HCT116 (cell line): Measurements from ENCODE around the gene RAD18. TPM values are rescaled to one million over a fixed set of nuclear protein-coding genes. Genes with fewer than 3 reads are reported as not detected.

Experiments
- ATAC-seq: fragments of 200-7000 bp; cut with Tn5 transposase; 2 replicates; pipeline ENCODE4 v1.9.1; 2020; ENCODE audit warnings: mild to moderate bottlenecking, moderate library complexity
- BruUV-seq: library from RNA; stranded (reverse); fragments of 400-500 nt; replicated peaks from 2 replicates; lab custom pipeline; 2021; lab: Mats Ljungman, UMichigan
- CTCF ChIA-PET: fragments of 300-600 bp; sonication (Branson Sonifier 250); formaldehyde crosslinking; loops from one replicate; lab custom pipeline; 2021; ENCODE audit warnings: antibody characterized with exemption; lab: Charles Lee
- POLR2A ChIA-PET: fragments of 300-600, 350-600 bp; sonication (Branson Sonifier 250); formaldehyde crosslinking; loops from one replicate; lab custom pipeline; 2021; ENCODE audit warnings: antibody characterized with exemption; lab: Charles Lee
- RAD21 ChIA-PET, 2 experiments: fragments of 300-600 bp; sonication (Branson Sonifier 250); formaldehyde crosslinking; loops; one replicate each; lab custom pipeline; 2023; ENCODE audit warnings: low total read pairs in 2 of 2; ENCODE audit not compliant: uncharacterized antibody in 2 of 2, unreplicated experiment in 2 of 2, low non-redundant PET in 1 of 2; lab: Charles Lee
- DNase-seq: peaks from one replicate; pipeline ENCODE4 v3.0.0-alpha.2; 2010; ENCODE audit warnings: low read depth, low spot score
- H2AFZ ChIP-seq: fragments of 200-600 bp; shearing (Covaris generic), sonication (generic); 2 replicates; pipeline ENCODE4 v1.6.1; 2017; ENCODE audit warnings: low read depth, mixed run types, mixed read lengths, antibody characterized with exemption, low read length; ENCODE audit not compliant: poor library complexity, severe bottlenecking
- H3K27ac ChIP-seq: 2 replicates; pipeline ENCODE4 v1.5.1; 2012; ENCODE audit warnings: low read depth, low read length
- H3K27me3 ChIP-seq: fragments of 200-600 bp; sonication (generic); 2 replicates; pipeline ENCODE4 v1.6.1; 2016; ENCODE audit warnings: mixed run types, low read length, mixed read lengths; ENCODE audit not compliant: insufficient read depth
- H3K36me3 ChIP-seq, 2 experiments: fragments of 200-500 bp in 1 of 2; fragments of 200-600 bp in 1 of 2; sonication (Bioruptor generic) in 1 of 2; sonication (generic) in 1 of 2; 2 replicates each; pipeline versions ENCODE4 v1.5.1 to v1.6.1; 2014 to 2016; ENCODE audit warnings: low read length in 2 of 2, inconsistent platforms in 1 of 2, mixed read lengths in 1 of 2, mixed run types in 1 of 2; ENCODE audit not compliant: insufficient read depth in 2 of 2, control insufficient read depth in 1 of 2
- H3K4me1 ChIP-seq, 2 experiments: fragments of 200-600 bp in 1 of 2; sonication (generic) in 1 of 2; 2 replicates each; pipeline versions ENCODE4 v1.5.1 to v1.6.1; 2012 to 2017; ENCODE audit warnings: low read length in 2 of 2, inconsistent platforms in 1 of 2, mild to moderate bottlenecking in 1 of 2, mixed read lengths in 1 of 2, mixed run types in 1 of 2, moderate library complexity in 1 of 2; ENCODE audit not compliant: insufficient read depth in 2 of 2, control insufficient read depth in 1 of 2
- H3K4me2 ChIP-seq: fragments of 200-600 bp; sonication (generic); 2 replicates; pipeline ENCODE4 v1.6.1; 2017; ENCODE audit warnings: mixed run types, low read length, mixed read lengths
- H3K4me3 ChIP-seq, 2 experiments: fragments of 200-600 bp in 1 of 2; sonication (generic) in 1 of 2; replicated peaks in 1 of 2; 2 replicates each; pipeline ENCODE4 v1.5.1; 2011 to 2016; ENCODE audit warnings: low read length in 2 of 2, control low read depth in 1 of 2, low read depth in 1 of 2, mild to moderate bottlenecking in 1 of 2, mixed read lengths in 1 of 2, mixed run types in 1 of 2
- H3K79me2 ChIP-seq: fragments of 200-600 bp; sonication (generic); 2 replicates; pipeline ENCODE4 v1.6.1; 2017; ENCODE audit warnings: mild to moderate bottlenecking, mixed run types, low read length, moderate library complexity, mixed read lengths; ENCODE audit not compliant: insufficient read depth
- H3K9ac ChIP-seq: fragments of 200-600 bp; sonication (generic); 2 replicates; pipeline ENCODE4 v1.6.1; 2016; ENCODE audit warnings: low read length, mixed read lengths
- H3K9me2 ChIP-seq: fragments of 200-600 bp; sonication (generic), shearing (Covaris generic); 2 replicates; pipeline ENCODE4 v1.6.1; 2017; ENCODE audit warnings: mixed run types, mild to moderate bottlenecking, moderate library complexity; ENCODE audit not compliant: insufficient read depth
- H3K9me3 ChIP-seq, 2 experiments: fragments of 200-500 bp in 1 of 2; fragments of 200-600 bp in 1 of 2; sonication (Bioruptor generic) in 1 of 2; sonication (generic) in 1 of 2; 2 replicates each; pipeline ENCODE4 v1.6.1; 2014 to 2017; ENCODE audit warnings: low read length in 2 of 2, mixed read lengths in 2 of 2, inconsistent platforms in 1 of 2, low read depth in 1 of 2, mild to moderate bottlenecking in 1 of 2, mixed run types in 1 of 2, moderate library complexity in 1 of 2; ENCODE audit not compliant: control insufficient read depth in 1 of 2, insufficient read depth in 1 of 2
- H4K20me1 ChIP-seq: fragments of 200-600 bp; sonication (generic), shearing (Covaris generic); 2 replicates; pipeline ENCODE4 v1.6.1; 2017; ENCODE audit warnings: mixed run types, mild to moderate bottlenecking, moderate library complexity; ENCODE audit not compliant: insufficient read depth
- CBX3 ChIP-seq: IDR thresholded peaks from 2 replicates; pipeline ENCODE4 v1.6.1; 2012; ENCODE audit warnings: low read depth
- CEBPB ChIP-seq: IDR thresholded peaks from 2 replicates; pipeline ENCODE4 v1.6.1; 2012; ENCODE audit warnings: low read depth
- EGR1 ChIP-seq: IDR thresholded peaks from 2 replicates; pipeline ENCODE4 v1.6.1; 2012; ENCODE audit warnings: low read depth
- EZH2 ChIP-seq: fragments of 200-600 bp; sonication (generic); IDR thresholded peaks from 2 replicates; pipeline ENCODE4 v1.6.1; 2017; ENCODE audit warnings: antibody characterized with exemption, mixed run types
- EZH2phosphoT487 ChIP-seq: fragments of 200-600 bp; IDR thresholded peaks from 2 replicates; pipeline ENCODE4 v1.6.1; 2018; ENCODE audit warnings: antibody characterized with exemption, borderline replicate concordance
- JUND ChIP-seq: IDR thresholded peaks from 2 replicates; pipeline ENCODE4 v1.6.1; 2012
- POLR2A ChIP-seq: IDR thresholded peaks from 2 replicates; pipeline ENCODE4 v1.7.0; 2011; ENCODE audit warnings: borderline replicate concordance; ENCODE audit not compliant: insufficient read depth, insufficient read length; ENCODE audit errors: extremely low read depth
- RAD21 ChIP-seq: IDR thresholded peaks from 2 replicates; pipeline ENCODE4 v1.6.1; 2012; ENCODE audit warnings: low read depth, mild to moderate bottlenecking
- REST ChIP-seq: IDR thresholded peaks from 2 replicates; pipeline ENCODE4 v1.6.1; 2012; ENCODE audit warnings: low read depth
- SIN3A ChIP-seq: IDR thresholded peaks from 2 replicates; pipeline ENCODE4 v1.6.1; 2012; ENCODE audit warnings: low read depth
- SRF ChIP-seq: IDR thresholded peaks from 2 replicates; pipeline ENCODE4 v1.6.1; 2012; ENCODE audit warnings: low read depth
- YY1 ChIP-seq: IDR thresholded peaks from 2 replicates; pipeline ENCODE4 v1.6.1; 2011; ENCODE audit warnings: low read length, low read depth, moderate library complexity, mild to moderate bottlenecking; ENCODE audit not compliant: insufficient replicate concordance; ENCODE audit errors: extremely low read depth
- ZBTB33 ChIP-seq: IDR thresholded peaks from 2 replicates; pipeline ENCODE4 v1.6.1; 2011; ENCODE audit warnings: mild to moderate bottlenecking, low read length, moderate library complexity; ENCODE audit not compliant: insufficient replicate concordance; ENCODE audit errors: extremely low read depth
- ZFX ChIP-seq: fragments of 450-650 bp; IDR thresholded peaks from 2 replicates; pipeline ENCODE4 v1.6.1; 2017
- ZNF274 ChIP-seq: fragments of 200-500 bp; sonication (Bioruptor generic); IDR thresholded peaks from 2 replicates; pipeline ENCODE4 v1.6.1; 2014; ENCODE audit warnings: mild to moderate bottlenecking, low read depth, low read length, inconsistent platforms
- intact Hi-C: fragments of 100-400 bp; cut with micrococcal nuclease; formaldehyde crosslinking; loops from 2 replicates; pipeline ENCODE4 v1.10.0; 2022
- total RNA-seq: library from RNA; stranded (reverse); gene quantifications from one replicate; pipeline ENCODE4 v1.2.1, GENCODE V29; 2021; ENCODE audit not compliant: unreplicated experiment
- TF ChIP-seq, protein P1 (sequence below), 3 experiments: fragments of 200-600 bp in 1 of 3; sonication (generic) in 1 of 3; IDR thresholded peaks in 2 of 3; conservative IDR thresholded peaks in 1 of 3; 2 replicates each; pipeline ENCODE4 v1.5.1; 2012 to 2017; ENCODE audit warnings: low read depth in 2 of 3, low read length in 2 of 3, antibody characterized with exemption in 1 of 3, borderline replicate concordance in 1 of 3, control low read depth in 1 of 3, mild to moderate bottlenecking in 1 of 3, mixed read lengths in 1 of 3, mixed run types in 1 of 3, moderate library complexity in 1 of 3; ENCODE audit not compliant: insufficient read depth in 1 of 3
- TF ChIP-seq, protein P2 (sequence below): IDR thresholded peaks from 2 replicates; pipeline ENCODE4 v1.6.1; 2012
- TF ChIP-seq, protein P3 (sequence below): IDR thresholded peaks from 2 replicates; pipeline ENCODE4 v1.6.1; 2012

The RAD18 gene
- total RNA-seq, 1 experiment from 2014 or later = 28.7 TPM

- ChIA-PET CTCF (interaction anchor here (0.9 to 1.7 kb wide), 4 partner anchors 23 to 337 kb away, joined by 3 to 5 read pairs (median 3); partner anchors contain the start of gene OXTR), POLR2A (no interaction called here), RAD21 (no interaction called here)
- DNase-seq (peak; percentile 75), ATAC-seq (peak; percentile 51)
- H3K27me3 ChIP-seq = no peaks in the 10 kb centered on the region; the same call in 1 of the 2 replicates
- no peaks in the 10 kb centered on the region for H3K9me2 ChIP-seq
- peak overlapping the region; percentile 28; the same call in 1 of the 2 replicates for H3K27ac ChIP-seq
- peak overlapping the region; percentile 64 for H2AFZ ChIP-seq
- H3K4me2 ChIP-seq = peak overlapping the region; percentile 93
- intact Hi-C loops = no loop called here
- peak overlapping the region in 1 of 2 experiments; percentile 92; a peak in 2 of 4 replicates for H3K4me3 ChIP-seq
- BruUV-seq = no TSS peak
- no peaks in the 10 kb centered on the region for H3K36me3 ChIP-seq
- peak overlapping the region; percentile 30 for H3K9ac ChIP-seq
- H4K20me1 ChIP-seq = no peaks in the 10 kb centered on the region
- peaks cover 36% of the 10 kb centered on the region for H3K79me2 ChIP-seq
- peaks cover 14 to 33% of the 10 kb centered on the region in 2 experiments; a peak in 3 of 4 replicates for H3K4me1 ChIP-seq
- H3K9me3 ChIP-seq = no peaks in the 10 kb centered on the region
- TF ChIP-seq ZNF274 (no peak), POLR2A (no peak), YY1 (peak; percentile 31), EZH2phosphoT487 (no peak), SIN3A (no peak), RAD21 (0 out of 2 replicates have a peak, but pooled peaks have one; percentile 2), REST (no peak), CBX3 (peak; percentile 20; the same call in 1 of the 2 replicates), SRF (no peak), EZH2 (no peak), EGR1 (no peak; the same call in 1 of the 2 replicates), ZFX (no peak), JUND (peak; percentile 81), CEBPB (no peak), ZBTB33 (no peak)
- TF ChIP-seq, protein P1, sequence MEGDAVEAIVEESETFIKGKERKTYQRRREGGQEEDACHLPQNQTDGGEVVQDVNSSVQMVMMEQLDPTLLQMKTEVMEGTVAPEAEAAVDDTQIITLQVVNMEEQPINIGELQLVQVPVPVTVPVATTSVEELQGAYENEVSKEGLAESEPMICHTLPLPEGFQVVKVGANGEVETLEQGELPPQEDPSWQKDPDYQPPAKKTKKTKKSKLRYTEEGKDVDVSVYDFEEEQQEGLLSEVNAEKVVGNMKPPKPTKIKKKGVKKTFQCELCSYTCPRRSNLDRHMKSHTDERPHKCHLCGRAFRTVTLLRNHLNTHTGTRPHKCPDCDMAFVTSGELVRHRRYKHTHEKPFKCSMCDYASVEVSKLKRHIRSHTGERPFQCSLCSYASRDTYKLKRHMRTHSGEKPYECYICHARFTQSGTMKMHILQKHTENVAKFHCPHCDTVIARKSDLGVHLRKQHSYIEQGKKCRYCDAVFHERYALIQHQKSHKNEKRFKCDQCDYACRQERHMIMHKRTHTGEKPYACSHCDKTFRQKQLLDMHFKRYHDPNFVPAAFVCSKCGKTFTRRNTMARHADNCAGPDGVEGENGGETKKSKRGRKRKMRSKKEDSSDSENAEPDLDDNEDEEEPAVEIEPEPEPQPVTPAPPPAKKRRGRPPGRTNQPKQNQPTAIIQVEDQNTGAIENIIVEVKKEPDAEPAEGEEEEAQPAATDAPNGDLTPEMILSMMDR (IDR thresholded peaks at IDR 0.05 in 2 of 3, conservative IDR thresholded peaks at IDR 0.05 in 1 of 3; ENCODE audit: borderline replicate concordance in 1 of 3, insufficient read depth in 1 of 3, low read depth in 2 of 3, low read length in 2 of 3) = no peak
- TF ChIP-seq, protein P2, sequence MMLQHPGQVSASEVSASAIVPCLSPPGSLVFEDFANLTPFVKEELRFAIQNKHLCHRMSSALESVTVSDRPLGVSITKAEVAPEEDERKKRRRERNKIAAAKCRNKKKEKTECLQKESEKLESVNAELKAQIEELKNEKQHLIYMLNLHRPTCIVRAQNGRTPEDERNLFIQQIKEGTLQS = no peak
- TF ChIP-seq, protein P3, sequence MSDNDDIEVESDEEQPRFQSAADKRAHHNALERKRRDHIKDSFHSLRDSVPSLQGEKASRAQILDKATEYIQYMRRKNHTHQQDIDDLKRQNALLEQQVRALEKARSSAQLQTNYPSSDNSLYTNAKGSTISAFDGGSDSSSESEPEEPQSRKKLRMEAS = no peak
Measured at GRCh38 chr3:8964436-8965370, 1.4 kb upstream of the RAD18 start.
